Measurements from ENCODE around the gene P2RY12.

DNA sequence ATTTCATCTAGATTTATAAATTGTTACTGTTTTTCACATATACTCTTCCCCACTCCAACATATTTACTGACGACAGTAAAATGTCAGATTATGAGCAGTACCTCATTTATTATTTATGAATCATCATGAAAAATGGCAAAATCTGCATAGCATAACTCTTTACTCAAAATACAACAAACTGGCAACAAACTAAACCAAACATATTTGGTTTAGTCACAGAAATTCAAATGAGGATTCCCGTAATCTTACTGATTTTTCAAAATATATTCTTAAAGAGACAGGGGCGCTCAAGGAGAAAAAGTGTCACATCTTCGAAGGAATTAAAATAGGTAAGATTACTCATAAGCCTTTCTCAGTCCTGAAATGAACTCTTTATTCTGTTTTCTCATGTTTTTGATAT lies 64.9 kb downstream of the P2RY12 start:
- no peak for TF ChIP-seq CTCF (IDR thresholded peaks at IDR 0.05)
- no peak for TF ChIP-seq ZFX (IDR thresholded peaks at IDR 0.05; ENCODE audit: borderline replicate concordance)
